ENCODE results near the gene TOB2.
A peak's percentile ranks its signal among the peaks of the same experiment; 100 is the strongest.
"Not testable (repeated sequence)": the region's sequence is repeated elsewhere in the genome, so short reads cannot be mapped to it uniquely, and the experiment has no call there.

TOB2 gene

DNA sequence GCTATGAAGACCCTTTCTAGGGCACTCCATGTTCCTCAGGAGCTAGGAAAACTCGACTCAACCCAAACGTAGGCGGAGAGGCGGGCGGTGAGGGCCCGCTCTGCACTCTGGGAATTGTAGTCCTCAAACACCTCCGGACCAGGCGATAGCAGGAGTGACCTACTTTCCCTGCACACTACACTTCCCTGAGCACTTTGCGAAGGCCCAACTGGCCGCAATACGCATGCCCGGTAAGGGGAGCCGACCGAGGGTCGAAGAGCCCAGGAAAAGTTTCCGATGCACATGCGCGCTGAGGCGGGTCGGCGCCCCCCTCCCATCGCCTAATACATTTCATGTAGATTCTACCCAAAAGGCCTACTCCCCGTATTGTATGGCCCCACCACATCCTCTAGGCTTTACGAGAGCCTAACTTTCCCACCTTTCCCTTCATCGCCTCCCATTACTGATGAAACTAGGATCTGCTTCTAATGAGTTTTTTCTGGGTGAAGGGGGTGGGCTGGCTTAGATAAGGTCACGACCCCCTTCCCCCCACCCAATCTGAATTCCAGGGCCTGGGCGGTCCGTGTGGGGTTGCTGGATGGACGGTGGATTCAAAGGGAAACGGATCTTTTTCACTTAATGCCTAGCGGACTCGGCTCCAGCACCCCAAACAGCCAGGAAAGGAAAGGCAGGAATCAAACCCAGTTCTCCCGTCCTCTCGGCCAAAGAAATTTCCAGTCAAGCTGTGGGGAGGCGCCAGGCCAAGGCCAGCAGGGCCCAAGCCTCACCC, 2.1 kb downstream of the TOB2 start:
- peak overlapping the region; percentile 100 for H3K27ac ChIP-seq
- TF ChIP-seq, protein P1, sequence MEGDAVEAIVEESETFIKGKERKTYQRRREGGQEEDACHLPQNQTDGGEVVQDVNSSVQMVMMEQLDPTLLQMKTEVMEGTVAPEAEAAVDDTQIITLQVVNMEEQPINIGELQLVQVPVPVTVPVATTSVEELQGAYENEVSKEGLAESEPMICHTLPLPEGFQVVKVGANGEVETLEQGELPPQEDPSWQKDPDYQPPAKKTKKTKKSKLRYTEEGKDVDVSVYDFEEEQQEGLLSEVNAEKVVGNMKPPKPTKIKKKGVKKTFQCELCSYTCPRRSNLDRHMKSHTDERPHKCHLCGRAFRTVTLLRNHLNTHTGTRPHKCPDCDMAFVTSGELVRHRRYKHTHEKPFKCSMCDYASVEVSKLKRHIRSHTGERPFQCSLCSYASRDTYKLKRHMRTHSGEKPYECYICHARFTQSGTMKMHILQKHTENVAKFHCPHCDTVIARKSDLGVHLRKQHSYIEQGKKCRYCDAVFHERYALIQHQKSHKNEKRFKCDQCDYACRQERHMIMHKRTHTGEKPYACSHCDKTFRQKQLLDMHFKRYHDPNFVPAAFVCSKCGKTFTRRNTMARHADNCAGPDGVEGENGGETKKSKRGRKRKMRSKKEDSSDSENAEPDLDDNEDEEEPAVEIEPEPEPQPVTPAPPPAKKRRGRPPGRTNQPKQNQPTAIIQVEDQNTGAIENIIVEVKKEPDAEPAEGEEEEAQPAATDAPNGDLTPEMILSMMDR (conservative IDR thresholded peaks at IDR 0.05): no peak

GRCh38 chr22:41442240-41442792, 4.3 kb downstream of the TOB2 start:
- TF ChIP-seq, protein P1 (conservative IDR thresholded peaks at IDR 0.05): no peak
- H3K27ac ChIP-seq: peak overlapping the region; percentile 21; the same call in 1 of the 2 replicates

GRCh38 chr22:41440511-41440910, 6.1 kb downstream of the TOB2 start:
- H3K27ac ChIP-seq: not testable (repeated sequence)

- no peak overlapping the region for H3K27ac ChIP-seq
- TF ChIP-seq, protein P1 (conservative IDR thresholded peaks at IDR 0.05): no peak
These were observed 9.4 kb downstream of the TOB2 start for GRCh38 chr22:41437198-41437597.

- TF ChIP-seq, protein P1 (conservative IDR thresholded peaks at IDR 0.05): no peak
- H3K27ac ChIP-seq: no peak overlapping the region
These were observed 10.1 kb downstream of the TOB2 start for GRCh38 chr22:41436322-41437113.

DNA sequence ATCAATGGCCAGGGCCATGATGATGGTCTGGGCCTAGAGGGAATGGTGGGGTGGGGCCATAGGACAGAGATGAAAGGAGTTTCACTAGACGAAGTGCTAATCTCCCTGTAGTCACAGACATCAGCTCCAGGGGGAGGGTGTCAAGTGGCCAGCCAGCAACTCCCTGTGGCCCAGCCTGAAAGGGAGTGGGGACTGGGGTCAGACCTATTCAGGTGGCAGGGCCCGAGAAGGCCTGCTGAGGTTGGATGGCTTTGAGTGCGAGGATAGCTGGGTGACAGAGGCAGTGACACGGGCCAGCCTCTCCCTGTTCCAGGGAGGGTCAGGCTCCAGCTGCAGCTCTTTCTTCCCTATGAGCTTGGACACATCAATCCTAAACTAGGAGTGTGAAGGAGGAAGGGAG, 11.0 kb downstream of the TOB2 start:
- TF ChIP-seq, protein P1 (conservative IDR thresholded peaks at IDR 0.05): no peak
- no peak overlapping the region for H3K27ac ChIP-seq

- H3K27ac ChIP-seq: not testable (repeated sequence)
These were observed 12.1 kb downstream of the TOB2 start for GRCh38 chr22:41434361-41435003.

GRCh38 chr22:41433480-41433879, 13.1 kb downstream of the TOB2 start:
- not testable (repeated sequence) for H3K27ac ChIP-seq
